ENCODE measurements around the gene GUCD1.
"Not testable (repeated sequence)": the region's sequence is repeated elsewhere in the genome, so short reads cannot be mapped to it uniquely, and the experiment has no call there.

The GUCD1 gene

GRCh38 chr22:24541681-24542515, 13.0 kb downstream of the GUCD1 start:
- H3K4me3 ChIP-seq (ENCODE audit: low read depth, low read length): no peak overlapping the region
- no peak for DNase-seq (ENCODE audit: low read depth)

- no peak overlapping the region for H3K4me3 ChIP-seq (ENCODE audit: low read depth, low read length)
- DNase-seq (ENCODE audit: low read depth): no peak
These were observed 14.5 kb downstream of the GUCD1 start for GRCh38 chr22:24540470-24540869.

- no peak for DNase-seq (ENCODE audit: low read depth)
- no peak overlapping the region for H3K4me3 ChIP-seq (ENCODE audit: low read depth, low read length)
These were observed 18.8 kb downstream of the GUCD1 start for GRCh38 chr22:24536089-24536488.

GRCh38 chr22:24535348-24535747, 19.6 kb downstream of the GUCD1 start:
- no peak overlapping the region for H3K4me3 ChIP-seq (ENCODE audit: low read depth, low read length)
- no peak for DNase-seq (ENCODE audit: low read depth)

GRCh38 chr22:24532075-24532474, 22.9 kb downstream of the GUCD1 start:
- no peak overlapping the region for H3K4me3 ChIP-seq (ENCODE audit: low read depth, low read length)
- no peak for DNase-seq (ENCODE audit: low read depth)

- DNase-seq (ENCODE audit: low read depth); H3K4me3 ChIP-seq (ENCODE audit: low read depth, low read length): not testable (repeated sequence)
These were observed 24.0 kb downstream of the GUCD1 start for GRCh38 chr22:24530968-24531367.

GRCh38 chr22:24529898-24530297, 25.0 kb downstream of the GUCD1 start:
- no peak overlapping the region for H3K4me3 ChIP-seq (ENCODE audit: low read depth, low read length)
- DNase-seq (ENCODE audit: low read depth): no peak

- no peak overlapping the region for H3K4me3 ChIP-seq (ENCODE audit: low read depth, low read length)
- DNase-seq (ENCODE audit: low read depth): no peak
These were observed 28.7 kb downstream of the GUCD1 start for GRCh38 chr22:24526191-24526590.

- no peak overlapping the region for H3K4me3 ChIP-seq (ENCODE audit: low read depth, low read length)
- no peak for DNase-seq (ENCODE audit: low read depth)
These were observed 29.4 kb downstream of the GUCD1 start for GRCh38 chr22:24525416-24526037.

- DNase-seq (ENCODE audit: low read depth): no peak
- H3K4me3 ChIP-seq (ENCODE audit: low read depth, low read length): no peak overlapping the region
These were observed 31.1 kb downstream of the GUCD1 start for GRCh38 chr22:24523873-24524272.

- DNase-seq (ENCODE audit: low read depth): no peak
These were observed 33.1 kb downstream of the GUCD1 start for GRCh38 chr22:24521791-24522245.

GRCh38 chr22:24519496-24519895, 35.4 kb downstream of the GUCD1 start:
- no peak for DNase-seq (ENCODE audit: low read depth)
- no peak overlapping the region for H3K4me3 ChIP-seq (ENCODE audit: low read depth, low read length)

More at GRCh38 chr22:24521791-24522245, 33.1 kb downstream of the GUCD1 start:
- no peak overlapping the region for H3K4me3 ChIP-seq (ENCODE audit: low read depth, low read length)

GRCh38 chr22:24518771-24519485, 36.0 kb downstream of the GUCD1 start:
- no peak for DNase-seq (ENCODE audit: low read depth)
- no peak overlapping the region for H3K4me3 ChIP-seq (ENCODE audit: low read depth, low read length)

GRCh38 chr22:24518228-24518627, 36.7 kb downstream of the GUCD1 start:
- no peak overlapping the region for H3K4me3 ChIP-seq (ENCODE audit: low read depth, low read length)
- no peak for DNase-seq (ENCODE audit: low read depth)

GRCh38 chr22:24517446-24517845, 37.5 kb downstream of the GUCD1 start:
- H3K4me3 ChIP-seq (ENCODE audit: low read depth, low read length): no peak overlapping the region
- no peak for DNase-seq (ENCODE audit: low read depth)

- DNase-seq (ENCODE audit: low read depth): peak; percentile 60
- H3K4me3 ChIP-seq (ENCODE audit: low read depth, low read length): no peak overlapping the region
These were observed 38.6 kb downstream of the GUCD1 start for GRCh38 chr22:24516301-24516737.

GRCh38 chr22:24515027-24515338, 40.0 kb downstream of the GUCD1 start:
- DNase-seq (ENCODE audit: low read depth): no peak

GRCh38 chr22:24514241-24515026, 40.5 kb downstream of the GUCD1 start:
- no peak for DNase-seq (ENCODE audit: low read depth)
- no peak overlapping the region for H3K4me3 ChIP-seq (ENCODE audit: low read depth, low read length)

More at GRCh38 chr22:24515027-24515338, 40.0 kb downstream of the GUCD1 start:
- no peak overlapping the region for H3K4me3 ChIP-seq (ENCODE audit: low read depth, low read length)

- H3K4me3 ChIP-seq (ENCODE audit: low read depth, low read length): no peak overlapping the region
- no peak for DNase-seq (ENCODE audit: low read depth)
These were observed 41.3 kb downstream of the GUCD1 start for GRCh38 chr22:24513378-24514240.

Data from skeletal muscle cell (primary cell).